HUES48 (cell line): ENCODE results near the gene COL1A1.
A peak's percentile ranks its signal among the peaks of the same experiment; 100 is the strongest.

ENCODE experiments used
- H3K27ac ChIP-seq: one replicate; pipeline ENCODE4 v1.7.0; 2013; ENCODE audit warnings: low read depth, low read length, inconsistent platforms
- H3K27me3 ChIP-seq: 2 replicates; pipeline ENCODE4 v1.6.1; 2013; ENCODE audit warnings: mild to moderate bottlenecking, low read length; ENCODE audit not compliant: control insufficient read depth, insufficient read depth
- H3K36me3 ChIP-seq: 2 replicates; pipeline ENCODE4 v1.6.1; 2013; ENCODE audit warnings: low read length; ENCODE audit not compliant: control insufficient read depth, insufficient read depth
- H3K4me1 ChIP-seq: 2 replicates; pipeline ENCODE4 v1.6.1; 2013; ENCODE audit warnings: mild to moderate bottlenecking, low read length; ENCODE audit not compliant: control insufficient read depth, insufficient read depth
- H3K4me3 ChIP-seq: 2 replicates; pipeline ENCODE4 v1.5.1; 2013; ENCODE audit warnings: mild to moderate bottlenecking, low read depth, low read length
- H3K9ac ChIP-seq: 2 replicates; pipeline ENCODE4 v1.6.1; 2013; ENCODE audit warnings: mild to moderate bottlenecking, low read depth, low read length, moderate library complexity
- H3K9me3 ChIP-seq: 2 replicates; pipeline ENCODE4 v1.6.1; 2013; ENCODE audit warnings: low read length; ENCODE audit not compliant: control insufficient read depth, insufficient read depth

Gene COL1A1

GRCh38 chr17:50199211-50199802 is 2.1 kb downstream of the COL1A1 start:
- Histone ChIP-seq H3K36me3 (peaks cover 38% of the 10 kb centered on the region), H3K9ac (no peak overlapping the region), H3K4me1 (no peaks in the 10 kb centered on the region), H3K9me3 (no peaks in the 10 kb centered on the region), H3K27me3 (peaks cover 21% of the 10 kb centered on the region), H3K4me3 (peak overlapping the region; percentile 72), H3K27ac (no peak overlapping the region)

GRCh38 chr17:50198026-50198669 is 3.3 kb downstream of the COL1A1 start:
- Histone ChIP-seq H3K9ac (no peak overlapping the region), H3K27me3 (peaks cover 21% of the 10 kb centered on the region), H3K4me3 (no peak overlapping the region), H3K9me3 (no peaks in the 10 kb centered on the region), H3K4me1 (no peaks in the 10 kb centered on the region), H3K27ac (no peak overlapping the region), H3K36me3 (peaks cover 46% of the 10 kb centered on the region)

GRCh38 chr17:50196826-50197225 is 4.6 kb downstream of the COL1A1 start:
- Histone ChIP-seq H3K27me3 (peaks cover 11% of the 10 kb centered on the region), H3K4me3 (no peak overlapping the region), H3K36me3 (peaks cover 60% of the 10 kb centered on the region), H3K9ac (no peak overlapping the region), H3K9me3 (no peaks in the 10 kb centered on the region), H3K4me1 (no peaks in the 10 kb centered on the region), H3K27ac (no peak overlapping the region)

GRCh38 chr17:50196036-50196435 is 5.4 kb downstream of the COL1A1 start:
- Histone ChIP-seq H3K4me1 (no peaks in the 10 kb centered on the region), H3K9ac (no peak overlapping the region), H3K9me3 (no peaks in the 10 kb centered on the region), H3K27me3 (peaks cover 3% of the 10 kb centered on the region), H3K36me3 (peaks cover 66% of the 10 kb centered on the region), H3K27ac (no peak overlapping the region), H3K4me3 (no peak overlapping the region)

DNA sequence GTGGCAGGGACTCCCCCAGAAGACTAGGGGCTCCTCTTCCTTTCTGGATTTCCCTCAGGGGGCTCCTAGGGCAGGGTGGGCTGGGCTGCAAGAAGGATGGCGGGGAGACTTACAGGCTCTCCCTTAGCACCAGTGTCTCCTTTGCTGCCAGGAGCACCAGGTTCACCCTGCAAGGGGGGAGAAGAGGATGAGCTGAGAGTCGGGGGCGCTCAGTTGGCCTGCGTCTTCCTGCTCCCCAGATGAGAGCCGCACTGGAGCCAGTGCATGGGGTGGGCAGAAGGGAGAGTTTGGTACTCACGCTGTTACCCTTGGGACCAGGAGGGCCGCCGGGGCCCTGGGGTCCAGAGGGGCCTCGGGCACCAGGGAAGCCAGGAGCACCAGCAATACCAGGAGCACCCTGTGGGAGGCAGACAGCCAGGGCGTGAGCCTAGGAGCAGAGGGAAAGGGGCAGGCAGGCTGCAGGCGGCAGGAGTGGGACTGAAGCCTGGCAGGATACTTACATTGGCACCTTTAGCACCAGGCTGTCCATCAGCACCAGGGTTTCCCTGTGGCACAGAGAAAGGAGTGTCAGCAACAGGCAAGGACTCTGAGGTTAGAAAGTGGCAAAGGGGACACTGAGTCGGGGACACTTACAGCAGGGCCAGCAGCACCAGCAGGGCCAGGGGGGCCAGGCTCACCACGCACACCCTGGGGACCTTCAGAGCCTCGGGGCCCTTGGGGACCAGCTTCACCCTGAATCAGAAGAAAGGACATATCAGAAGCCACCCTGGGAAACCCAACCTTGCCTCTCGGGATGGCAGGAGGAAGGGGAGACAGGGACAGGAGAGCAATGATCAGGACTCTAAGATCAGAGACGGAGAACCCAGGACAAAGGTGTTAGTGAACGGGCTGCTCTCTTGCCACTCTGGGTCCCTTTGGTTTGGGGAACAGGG is 6.2 kb downstream of the COL1A1 start:
- Histone ChIP-seq H3K27me3 (no peaks in the 10 kb centered on the region), H3K4me1 (no peaks in the 10 kb centered on the region), H3K36me3 (peaks cover 75% of the 10 kb centered on the region), H3K4me3 (no peak overlapping the region), H3K9me3 (no peaks in the 10 kb centered on the region), H3K9ac (no peak overlapping the region), H3K27ac (no peak overlapping the region)

- H3K4me3 ChIP-seq, result no peak overlapping the region
- H3K27ac ChIP-seq, result no peak overlapping the region
- H3K9me3 ChIP-seq, result no peaks in the 10 kb centered on the region
- no peaks in the 10 kb centered on the region for H3K4me1 ChIP-seq
- peaks cover 83% of the 10 kb centered on the region for H3K36me3 ChIP-seq
- no peak overlapping the region for H3K9ac ChIP-seq
- H3K27me3 ChIP-seq, result no peaks in the 10 kb centered on the region
Observed at GRCh38 chr17:50194140-50194933, 7.1 kb downstream of the COL1A1 start.

DNA sequence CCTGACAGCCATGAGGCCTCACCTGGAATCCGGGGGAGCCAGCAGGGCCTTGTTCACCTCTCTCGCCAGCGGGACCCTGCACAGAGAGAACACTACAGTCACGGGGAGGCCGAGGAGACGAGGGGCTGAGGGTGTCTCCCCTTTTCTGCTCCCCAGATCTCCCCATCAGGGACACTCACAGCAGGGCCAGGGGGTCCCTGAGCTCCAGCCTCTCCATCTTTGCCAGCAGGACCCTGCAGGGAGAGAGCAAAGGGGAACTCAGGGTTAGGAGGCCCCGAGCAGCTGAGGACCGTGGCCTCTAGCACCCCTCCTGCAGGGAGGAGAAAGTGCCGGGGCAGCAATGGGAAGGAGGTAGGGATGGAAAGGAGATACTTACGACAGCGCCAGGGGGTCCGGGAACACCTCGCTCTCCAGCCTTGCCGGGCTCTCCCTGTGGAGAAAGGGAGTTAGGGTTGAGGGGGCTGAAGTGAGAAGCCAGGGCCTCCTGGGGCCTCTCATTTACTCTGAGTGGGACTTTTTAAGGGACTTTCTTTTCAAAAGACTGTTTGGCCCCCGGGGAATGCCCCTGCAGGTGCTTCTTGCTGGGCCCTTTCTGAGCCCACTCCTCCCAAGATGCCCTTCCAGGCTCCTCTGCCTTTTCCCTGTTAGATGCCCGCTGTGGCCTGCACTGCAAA is 8.7 kb downstream of the COL1A1 start:
- Histone ChIP-seq H3K4me1 (no peaks in the 10 kb centered on the region), H3K9ac (no peak overlapping the region), H3K36me3 (peaks cover 89% of the 10 kb centered on the region), H3K9me3 (no peaks in the 10 kb centered on the region), H3K4me3 (no peak overlapping the region), H3K27ac (no peak overlapping the region), H3K27me3 (no peaks in the 10 kb centered on the region)

DNA sequence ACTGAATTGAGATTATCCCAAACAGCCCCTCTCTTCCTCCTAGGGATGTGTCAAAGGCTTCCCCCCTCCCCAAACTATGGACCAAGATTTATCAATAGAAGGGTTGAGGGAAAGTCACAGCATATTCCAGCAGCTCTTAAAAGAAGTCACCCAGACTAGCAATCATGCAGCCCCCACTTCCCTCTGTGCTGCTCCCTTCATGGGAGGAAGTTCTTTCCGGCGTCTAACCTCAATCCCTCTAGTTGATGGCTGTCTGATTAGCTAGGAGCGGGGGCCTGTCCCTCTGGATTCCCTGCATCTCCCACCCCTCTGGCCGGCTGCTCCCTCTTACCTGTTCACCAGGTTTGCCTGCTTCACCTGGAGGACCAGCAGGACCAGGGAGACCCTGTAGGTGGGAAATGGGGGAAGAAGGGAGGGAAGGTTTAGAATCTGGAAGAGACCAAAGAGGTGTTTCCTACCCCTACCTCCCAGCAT is 9.2 kb downstream of the COL1A1 start:
- Histone ChIP-seq H3K9ac (no peak overlapping the region), H3K4me1 (no peaks in the 10 kb centered on the region), H3K9me3 (no peaks in the 10 kb centered on the region), H3K27me3 (no peaks in the 10 kb centered on the region), H3K36me3 (peaks cover 89% of the 10 kb centered on the region), H3K4me3 (no peak overlapping the region), H3K27ac (no peak overlapping the region)

DNA sequence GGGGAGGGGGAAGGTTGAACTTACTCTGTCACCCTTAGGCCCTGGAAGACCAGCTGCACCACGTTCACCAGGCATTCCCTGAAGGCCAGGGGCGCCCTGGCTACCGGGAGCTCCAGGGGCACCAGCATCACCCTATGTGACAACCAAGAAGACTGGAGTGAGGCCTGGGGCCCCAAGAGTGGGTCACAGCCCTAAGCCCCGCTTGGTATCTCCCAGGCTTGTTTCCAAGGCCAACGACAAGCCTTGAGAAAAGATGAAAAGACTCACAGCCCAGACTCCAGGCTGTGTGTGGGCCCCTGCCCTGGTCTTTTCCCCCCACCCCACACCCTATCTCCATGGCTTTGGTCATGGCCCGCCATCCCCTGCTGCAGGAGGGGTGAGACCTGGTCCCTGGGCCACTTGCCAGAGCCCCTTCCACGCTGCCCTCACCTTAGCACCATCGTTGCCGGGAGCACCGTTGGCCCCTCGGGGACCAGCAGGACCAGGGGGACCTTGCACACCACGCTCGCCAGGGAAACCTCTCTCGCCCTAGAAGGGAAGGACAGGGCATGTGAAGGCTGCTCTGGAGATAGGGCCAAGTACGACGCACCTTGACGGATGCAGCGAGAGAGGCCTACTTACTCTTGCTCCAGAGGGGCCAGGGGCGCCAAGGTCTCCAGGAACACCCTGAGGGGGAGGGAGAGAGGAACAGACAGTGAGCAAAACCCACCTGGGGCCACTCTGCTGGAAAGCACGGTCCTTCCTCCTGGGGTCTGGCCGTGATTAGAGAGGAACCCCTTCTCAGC is 9.9 kb downstream of the COL1A1 start:
- H3K36me3 ChIP-seq, result peaks cover 88% of the 10 kb centered on the region
- no peak overlapping the region for H3K9ac ChIP-seq
- H3K4me1 ChIP-seq, result no peaks in the 10 kb centered on the region
- no peak overlapping the region for H3K4me3 ChIP-seq
- H3K27me3 ChIP-seq, result no peaks in the 10 kb centered on the region
- H3K27ac ChIP-seq, result no peak overlapping the region
- no peaks in the 10 kb centered on the region for H3K9me3 ChIP-seq
